GM23338 (cell line): ENCODE measurements around the gene VAPA.

Experiments used
- CREB1 ChIP-seq: fragments of 250-450 bp; sonication (Bioruptor Pico); IDR thresholded peaks from 2 replicates; pipeline ENCODE4 v1.5.0; 2020; ENCODE audit warnings: low read depth, mild to moderate bottlenecking, moderate library complexity
- EZH2 ChIP-seq: fragments of 200-600 bp; sonication (generic); IDR thresholded peaks from one replicate; pipeline ENCODE4 v1.8.0; 2017; ENCODE audit warnings: antibody characterized with exemption, mild to moderate bottlenecking, low read depth; ENCODE audit not compliant: unreplicated experiment
- EZH2phosphoT487 ChIP-seq: fragments of 200-600 bp; sonication (generic); IDR thresholded peaks from one replicate; pipeline ENCODE4 v1.8.1; 2018; ENCODE audit warnings: antibody characterized with exemption; ENCODE audit not compliant: unreplicated experiment
- JUNB ChIP-seq: IDR thresholded peaks from one replicate; pipeline ENCODE4 v1.6.1; 2016; ENCODE audit warnings: antibody characterized with exemption; ENCODE audit not compliant: unreplicated experiment
- POLR2AphosphoS5 ChIP-seq: IDR thresholded peaks from 2 replicates; pipeline ENCODE4 v1.6.1; 2016; ENCODE audit warnings: antibody characterized with exemption, low read depth
- REST ChIP-seq: IDR thresholded peaks from one replicate; pipeline ENCODE4 v1.6.1; 2018; ENCODE audit warnings: antibody characterized with exemption; ENCODE audit not compliant: unreplicated experiment
- STAT1 ChIP-seq: IDR thresholded peaks from one replicate; pipeline ENCODE4 v1.6.1; 2016; ENCODE audit warnings: antibody characterized with exemption; ENCODE audit not compliant: unreplicated experiment
- ZNF331 ChIP-seq: fragments of 250-450 bp; sonication (Bioruptor Pico); IDR thresholded peaks from 2 replicates; pipeline ENCODE4 v1.5.0; 2020; ENCODE audit warnings: low read depth, mild to moderate bottlenecking, moderate library complexity
- TF ChIP-seq, protein P1 (sequence below), 2 experiments: fragments of 200-600 bp in 1 of 2; sonication (generic) in 1 of 2; conservative IDR thresholded peaks; 2 replicates each; pipeline versions ENCODE4 v1.5.1 to v1.6.1; 2016 to 2017; ENCODE audit warnings: antibody characterized with exemption in 2 of 2, low read depth in 2 of 2, mild to moderate bottlenecking in 2 of 2, moderate library complexity in 1 of 2
- TF ChIP-seq, protein P2 (sequence below): IDR thresholded peaks from 2 replicates; pipeline ENCODE4 v1.6.1; 2016; ENCODE audit warnings: antibody characterized with exemption
- TF ChIP-seq, protein P3 (sequence below): fragments of 250-450 bp; sonication (Bioruptor Pico); IDR thresholded peaks from 2 replicates; pipeline ENCODE4 v1.5.0; 2020; ENCODE audit warnings: mild to moderate bottlenecking, moderate library complexity

DNA sequence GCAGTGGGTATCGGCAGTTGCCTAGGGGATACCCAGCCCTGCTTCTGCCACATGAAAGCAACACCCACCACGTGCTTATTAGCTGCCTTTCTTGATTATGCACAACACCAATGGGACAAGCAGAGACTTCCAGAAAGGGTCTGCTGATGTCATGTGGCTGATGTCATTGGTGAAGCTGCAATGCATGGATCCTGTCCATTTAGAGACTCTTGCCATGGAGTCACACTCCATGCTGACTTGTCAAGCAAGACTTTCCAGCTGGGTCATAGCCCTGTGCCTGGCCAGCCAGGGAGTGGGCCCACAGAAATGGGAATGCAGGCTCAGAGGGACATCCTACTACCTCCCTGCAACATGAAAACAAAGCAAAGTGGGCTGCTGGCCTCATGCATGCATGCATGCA, 81.8 kb downstream of the VAPA start:
- TF ChIP-seq POLR2AphosphoS5 (no peak), JUNB (no peak), EZH2 (no peak), REST (no peak), EZH2phosphoT487 (no peak), CREB1 (no peak), ZNF331 (no peak), STAT1 (no peak)
- TF ChIP-seq, protein P1, sequence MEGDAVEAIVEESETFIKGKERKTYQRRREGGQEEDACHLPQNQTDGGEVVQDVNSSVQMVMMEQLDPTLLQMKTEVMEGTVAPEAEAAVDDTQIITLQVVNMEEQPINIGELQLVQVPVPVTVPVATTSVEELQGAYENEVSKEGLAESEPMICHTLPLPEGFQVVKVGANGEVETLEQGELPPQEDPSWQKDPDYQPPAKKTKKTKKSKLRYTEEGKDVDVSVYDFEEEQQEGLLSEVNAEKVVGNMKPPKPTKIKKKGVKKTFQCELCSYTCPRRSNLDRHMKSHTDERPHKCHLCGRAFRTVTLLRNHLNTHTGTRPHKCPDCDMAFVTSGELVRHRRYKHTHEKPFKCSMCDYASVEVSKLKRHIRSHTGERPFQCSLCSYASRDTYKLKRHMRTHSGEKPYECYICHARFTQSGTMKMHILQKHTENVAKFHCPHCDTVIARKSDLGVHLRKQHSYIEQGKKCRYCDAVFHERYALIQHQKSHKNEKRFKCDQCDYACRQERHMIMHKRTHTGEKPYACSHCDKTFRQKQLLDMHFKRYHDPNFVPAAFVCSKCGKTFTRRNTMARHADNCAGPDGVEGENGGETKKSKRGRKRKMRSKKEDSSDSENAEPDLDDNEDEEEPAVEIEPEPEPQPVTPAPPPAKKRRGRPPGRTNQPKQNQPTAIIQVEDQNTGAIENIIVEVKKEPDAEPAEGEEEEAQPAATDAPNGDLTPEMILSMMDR (conservative IDR thresholded peaks at IDR 0.05; ENCODE audit: low read depth in 2 of 2): no peak
- TF ChIP-seq, protein P2, sequence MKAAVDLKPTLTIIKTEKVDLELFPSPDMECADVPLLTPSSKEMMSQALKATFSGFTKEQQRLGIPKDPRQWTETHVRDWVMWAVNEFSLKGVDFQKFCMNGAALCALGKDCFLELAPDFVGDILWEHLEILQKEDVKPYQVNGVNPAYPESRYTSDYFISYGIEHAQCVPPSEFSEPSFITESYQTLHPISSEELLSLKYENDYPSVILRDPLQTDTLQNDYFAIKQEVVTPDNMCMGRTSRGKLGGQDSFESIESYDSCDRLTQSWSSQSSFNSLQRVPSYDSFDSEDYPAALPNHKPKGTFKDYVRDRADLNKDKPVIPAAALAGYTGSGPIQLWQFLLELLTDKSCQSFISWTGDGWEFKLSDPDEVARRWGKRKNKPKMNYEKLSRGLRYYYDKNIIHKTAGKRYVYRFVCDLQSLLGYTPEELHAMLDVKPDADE: no peak
- TF ChIP-seq, protein P3, sequence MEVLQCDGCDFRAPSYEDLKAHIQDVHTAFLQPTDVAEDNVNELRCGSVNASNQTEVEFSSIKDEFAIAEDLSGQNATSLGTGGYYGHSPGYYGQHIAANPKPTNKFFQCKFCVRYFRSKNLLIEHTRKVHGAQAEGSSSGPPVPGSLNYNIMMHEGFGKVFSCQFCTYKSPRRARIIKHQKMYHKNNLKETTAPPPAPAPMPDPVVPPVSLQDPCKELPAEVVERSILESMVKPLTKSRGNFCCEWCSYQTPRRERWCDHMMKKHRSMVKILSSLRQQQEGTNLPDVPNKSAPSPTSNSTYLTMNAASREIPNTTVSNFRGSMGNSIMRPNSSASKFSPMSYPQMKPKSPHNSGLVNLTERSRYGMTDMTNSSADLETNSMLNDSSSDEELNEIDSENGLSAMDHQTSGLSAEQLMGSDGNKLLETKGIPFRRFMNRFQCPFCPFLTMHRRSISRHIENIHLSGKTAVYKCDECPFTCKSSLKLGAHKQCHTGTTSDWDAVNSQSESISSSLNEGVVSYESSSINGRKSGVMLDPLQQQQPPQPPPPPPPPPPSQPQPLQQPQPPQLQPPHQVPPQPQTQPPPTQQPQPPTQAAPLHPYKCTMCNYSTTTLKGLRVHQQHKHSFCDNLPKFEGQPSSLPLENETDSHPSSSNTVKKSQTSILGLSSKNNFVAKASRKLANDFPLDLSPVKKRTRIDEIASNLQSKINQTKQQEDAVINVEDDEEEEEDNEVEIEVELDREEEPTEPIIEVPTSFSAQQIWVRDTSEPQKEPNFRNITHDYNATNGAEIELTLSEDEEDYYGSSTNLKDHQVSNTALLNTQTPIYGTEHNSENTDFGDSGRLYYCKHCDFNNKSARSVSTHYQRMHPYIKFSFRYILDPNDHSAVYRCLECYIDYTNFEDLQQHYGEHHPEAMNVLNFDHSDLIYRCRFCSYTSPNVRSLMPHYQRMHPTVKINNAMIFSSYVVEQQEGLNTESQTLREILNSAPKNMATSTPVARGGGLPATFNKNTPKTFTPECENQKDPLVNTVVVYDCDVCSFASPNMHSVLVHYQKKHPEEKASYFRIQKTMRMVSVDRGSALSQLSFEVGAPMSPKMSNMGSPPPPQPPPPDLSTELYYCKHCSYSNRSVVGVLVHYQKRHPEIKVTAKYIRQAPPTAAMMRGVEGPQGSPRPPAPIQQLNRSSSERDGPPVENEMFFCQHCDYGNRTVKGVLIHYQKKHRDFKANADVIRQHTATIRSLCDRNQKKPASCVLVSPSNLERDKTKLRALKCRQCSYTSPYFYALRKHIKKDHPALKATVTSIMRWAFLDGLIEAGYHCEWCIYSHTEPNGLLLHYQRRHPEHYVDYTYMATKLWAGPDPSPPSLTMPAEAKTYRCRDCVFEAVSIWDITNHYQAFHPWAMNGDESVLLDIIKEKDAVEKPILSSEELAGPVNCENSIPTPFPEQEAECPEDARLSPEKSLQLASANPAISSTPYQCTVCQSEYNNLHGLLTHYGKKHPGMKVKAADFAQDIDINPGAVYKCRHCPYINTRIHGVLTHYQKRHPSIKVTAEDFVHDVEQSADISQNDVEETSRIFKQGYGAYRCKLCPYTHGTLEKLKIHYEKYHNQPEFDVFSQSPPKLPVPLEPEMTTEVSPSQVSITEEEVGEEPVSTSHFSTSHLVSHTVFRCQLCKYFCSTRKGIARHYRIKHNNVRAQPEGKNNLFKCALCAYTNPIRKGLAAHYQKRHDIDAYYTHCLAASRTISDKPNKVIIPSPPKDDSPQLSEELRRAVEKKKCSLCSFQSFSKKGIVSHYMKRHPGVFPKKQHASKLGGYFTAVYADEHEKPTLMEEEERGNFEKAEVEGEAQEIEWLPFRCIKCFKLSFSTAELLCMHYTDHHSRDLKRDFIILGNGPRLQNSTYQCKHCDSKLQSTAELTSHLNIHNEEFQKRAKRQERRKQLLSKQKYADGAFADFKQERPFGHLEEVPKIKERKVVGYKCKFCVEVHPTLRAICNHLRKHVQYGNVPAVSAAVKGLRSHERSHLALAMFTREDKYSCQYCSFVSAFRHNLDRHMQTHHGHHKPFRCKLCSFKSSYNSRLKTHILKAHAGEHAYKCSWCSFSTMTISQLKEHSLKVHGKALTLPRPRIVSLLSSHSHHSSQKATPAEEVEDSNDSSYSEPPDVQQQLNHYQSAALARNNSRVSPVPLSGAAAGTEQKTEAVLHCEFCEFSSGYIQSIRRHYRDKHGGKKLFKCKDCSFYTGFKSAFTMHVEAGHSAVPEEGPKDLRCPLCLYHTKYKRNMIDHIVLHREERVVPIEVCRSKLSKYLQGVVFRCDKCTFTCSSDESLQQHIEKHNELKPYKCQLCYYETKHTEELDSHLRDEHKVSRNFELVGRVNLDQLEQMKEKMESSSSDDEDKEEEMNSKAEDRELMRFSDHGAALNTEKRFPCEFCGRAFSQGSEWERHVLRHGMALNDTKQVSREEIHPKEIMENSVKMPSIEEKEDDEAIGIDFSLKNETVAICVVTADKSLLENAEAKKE (CRISPR knock-in tag): no peak
